GM12891 (cell line): ENCODE results near the gene MAPRE2.

Experiments
- DNase-seq: peaks from one replicate; pipeline ENCODE4 v3.0.0; 2011; ENCODE audit warnings: low spot score; ENCODE audit not compliant: insufficient read length
- FAIRE-seq: peaks from 2 replicates; lab custom pipeline; 2011; peaks lifted over from hg19 to GRCh38; lab: Jason Lieb, UNC
- PAX5 ChIP-seq: IDR thresholded peaks from 2 replicates; pipeline ENCODE4 v1.6.1; 2011; ENCODE audit warnings: low read length, moderate library complexity, mild to moderate bottlenecking; ENCODE audit not compliant: insufficient read depth, severe bottlenecking
- POLR2A ChIP-seq: IDR thresholded peaks from 2 replicates; pipeline ENCODE4 v1.6.1; 2011; ENCODE audit warnings: low read depth, low read length, control low read depth
- POLR2AphosphoS5 ChIP-seq: IDR thresholded peaks from 2 replicates; pipeline ENCODE4 v1.6.1; 2011; ENCODE audit warnings: low read depth, low read length, control low read depth
- POU2F2 ChIP-seq: IDR thresholded peaks from 2 replicates; pipeline ENCODE4 v1.6.1; 2011; ENCODE audit warnings: low read depth, mild to moderate bottlenecking, control low read depth, low read length, moderate library complexity
- SPI1 ChIP-seq: IDR thresholded peaks from 2 replicates; pipeline ENCODE4 v1.6.1; 2011; ENCODE audit warnings: low read depth, low read length, control low read depth
- TAF1 ChIP-seq: IDR thresholded peaks from 2 replicates; pipeline ENCODE4 v1.6.1; 2011; ENCODE audit warnings: low read depth, low read length, control low read depth

Gene MAPRE2

DNA sequence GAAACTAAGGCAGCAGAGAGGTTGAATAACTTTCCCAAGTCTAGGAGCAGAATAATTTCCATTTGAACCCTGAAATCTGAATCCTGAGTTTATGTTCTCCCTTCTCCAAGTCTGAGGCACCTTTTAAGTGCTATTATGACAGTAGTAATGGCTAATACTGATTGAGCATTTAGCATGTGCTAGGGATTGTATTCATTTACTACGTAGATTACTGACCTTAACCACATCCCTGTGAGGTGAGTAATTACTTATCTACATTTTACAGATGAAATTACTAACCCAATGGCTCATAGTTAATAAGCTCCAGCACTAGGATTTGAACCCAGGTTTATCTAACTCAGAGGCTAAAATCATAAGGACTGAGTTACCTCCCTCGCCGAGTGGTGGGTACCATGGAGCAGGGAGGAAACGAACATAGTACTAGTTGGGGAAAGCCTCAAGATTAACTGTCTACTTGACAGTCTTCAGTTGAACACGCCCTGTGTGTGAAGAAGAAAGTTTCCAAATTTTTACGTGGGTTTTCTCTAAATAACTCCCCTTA is 93.0 kb downstream of the MAPRE2 start:
- FAIRE-seq (no peak), DNase-seq (no peak)
- TF ChIP-seq POLR2A (no peak), POU2F2 (no peak), PAX5 (no peak), SPI1 (no peak), TAF1 (no peak), POLR2AphosphoS5 (no peak)

DNA sequence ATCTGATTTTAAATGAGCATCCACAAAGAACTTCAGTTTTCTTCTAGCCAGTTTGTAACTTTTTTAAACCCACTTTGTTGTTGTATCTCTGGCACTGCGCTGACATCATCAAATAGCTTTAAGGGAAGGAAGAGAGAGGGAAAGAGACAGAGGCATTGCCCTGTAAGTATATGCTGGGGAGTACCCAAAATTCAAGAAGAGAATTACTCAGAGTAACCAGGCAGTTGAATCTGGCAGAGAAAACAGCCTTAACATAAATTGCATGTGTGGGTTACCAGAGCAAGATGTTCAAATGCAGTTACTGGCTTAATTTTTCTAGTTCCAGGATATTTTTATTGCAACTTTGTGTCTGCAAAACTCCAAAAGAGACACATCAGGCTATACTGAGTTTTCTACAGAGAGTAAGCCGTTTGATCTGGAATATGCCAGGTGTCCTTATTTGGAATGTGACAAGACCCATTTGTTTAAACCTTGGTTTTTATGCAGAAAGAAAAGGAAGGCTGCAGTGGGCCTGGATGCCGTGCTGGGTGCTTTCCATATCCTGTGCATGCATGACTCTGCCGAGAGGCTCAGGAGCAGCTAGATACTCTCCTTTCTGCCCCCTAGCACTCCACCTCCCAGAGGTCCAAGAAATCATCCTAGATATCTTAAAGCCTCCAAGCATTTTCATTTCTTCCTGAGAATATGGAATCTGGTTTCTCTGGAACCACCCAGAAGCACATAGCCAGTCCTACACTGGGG is 93.7 kb downstream of the MAPRE2 start:
- TF ChIP-seq POU2F2: no peak
- FAIRE-seq: no peak
- DNase-seq: no peak

GRCh38 chr18:35136248-35136647 is 95.0 kb downstream of the MAPRE2 start:
- no peak for TF ChIP-seq SPI1
- TF ChIP-seq POU2F2: no peak
- no peak for TF ChIP-seq TAF1
- no peak for TF ChIP-seq POLR2AphosphoS5
- TF ChIP-seq POLR2A: no peak
- no peak for TF ChIP-seq PAX5
- no peak for FAIRE-seq
- DNase-seq: no peak

DNA sequence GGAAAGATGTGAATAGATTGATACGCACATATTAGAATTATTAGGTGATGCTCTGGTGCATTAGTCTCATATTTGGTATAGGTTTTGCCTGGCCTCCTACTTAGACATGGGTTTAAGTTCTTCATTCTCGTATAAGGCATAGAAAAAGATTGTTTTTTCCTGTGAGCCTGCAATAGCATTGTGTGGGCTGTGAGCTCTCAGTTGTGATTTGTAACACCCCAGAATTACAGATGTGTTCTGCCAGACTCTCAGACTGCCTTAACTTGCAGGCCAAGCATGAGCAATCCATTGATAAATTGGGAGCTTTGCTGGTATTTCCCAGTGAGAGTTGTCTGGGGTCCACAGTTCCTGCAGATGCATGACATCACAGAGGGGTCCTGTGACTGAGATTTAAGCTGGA is 95.7 kb downstream of the MAPRE2 start:
- DNase-seq: no peak
- TF ChIP-seq POU2F2: no peak
- no peak for TF ChIP-seq POLR2AphosphoS5
- no peak for TF ChIP-seq PAX5
- no peak for TF ChIP-seq TAF1
- no peak for TF ChIP-seq POLR2A
- TF ChIP-seq SPI1: no peak
- no peak for FAIRE-seq

DNA sequence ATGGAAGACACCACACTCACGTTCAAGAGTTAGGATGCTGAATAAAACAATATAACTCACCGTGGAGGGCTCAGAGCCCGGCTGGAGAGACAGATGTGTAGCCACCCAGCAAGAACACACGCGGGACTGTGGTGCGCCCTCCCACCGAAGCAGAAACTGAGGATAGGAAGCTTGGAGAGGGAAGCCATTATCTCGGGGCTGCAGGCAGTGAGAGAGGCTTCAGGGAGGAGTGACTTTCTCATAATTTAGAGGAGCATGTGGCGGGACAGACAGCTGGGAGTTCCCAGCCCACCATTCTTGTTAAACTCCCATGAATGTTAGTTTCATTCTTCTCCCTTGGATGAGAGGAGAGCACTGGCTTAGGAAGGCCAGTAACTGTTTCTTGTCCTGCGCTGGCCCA is 96.4 kb downstream of the MAPRE2 start:
- DNase-seq (no peak), FAIRE-seq (no peak)
- no peak for TF ChIP-seq SPI1
- TF ChIP-seq POU2F2: no peak
- TF ChIP-seq POLR2AphosphoS5: no peak

DNA sequence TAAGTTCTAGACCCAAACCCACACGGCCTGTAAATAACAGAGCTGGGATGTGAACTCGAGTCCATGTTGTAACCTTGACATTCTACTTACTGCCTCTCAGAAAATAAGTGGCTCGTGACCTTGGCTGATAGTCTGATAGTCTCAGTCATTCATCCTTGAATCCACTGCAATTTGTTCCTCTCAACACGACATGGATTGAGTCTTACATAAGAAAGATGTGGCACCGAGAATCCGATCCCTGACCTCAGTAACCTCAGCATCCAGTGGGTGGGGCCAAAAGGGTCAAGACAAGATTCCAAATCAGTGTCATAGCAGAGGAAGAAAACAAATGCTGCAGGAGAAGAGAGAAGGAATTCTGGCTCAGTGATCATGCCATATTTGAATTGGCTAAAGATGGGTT is 97.6 kb downstream of the MAPRE2 start:
- TF ChIP-seq POU2F2 (no peak), POLR2A (no peak), PAX5 (no peak), SPI1 (no peak), POLR2AphosphoS5 (no peak), TAF1 (no peak)
- no peak for DNase-seq
- FAIRE-seq: no peak

- DNase-seq: no peak
- no peak for TF ChIP-seq POLR2A
- TF ChIP-seq PAX5: no peak
- TF ChIP-seq TAF1: no peak
- TF ChIP-seq POLR2AphosphoS5: no peak
- no peak for TF ChIP-seq POU2F2
- no peak for TF ChIP-seq SPI1
- FAIRE-seq: no peak
Measured at GRCh38 chr18:35139517-35139916, 98.3 kb downstream of the MAPRE2 start.

- no peak for DNase-seq
- no peak for TF ChIP-seq PAX5
- TF ChIP-seq SPI1: peak; percentile 49; the same call in 1 of the 2 replicates
- FAIRE-seq: no peak
Measured at GRCh38 chr18:35141077-35141476, 99.9 kb downstream of the MAPRE2 start.

DNA sequence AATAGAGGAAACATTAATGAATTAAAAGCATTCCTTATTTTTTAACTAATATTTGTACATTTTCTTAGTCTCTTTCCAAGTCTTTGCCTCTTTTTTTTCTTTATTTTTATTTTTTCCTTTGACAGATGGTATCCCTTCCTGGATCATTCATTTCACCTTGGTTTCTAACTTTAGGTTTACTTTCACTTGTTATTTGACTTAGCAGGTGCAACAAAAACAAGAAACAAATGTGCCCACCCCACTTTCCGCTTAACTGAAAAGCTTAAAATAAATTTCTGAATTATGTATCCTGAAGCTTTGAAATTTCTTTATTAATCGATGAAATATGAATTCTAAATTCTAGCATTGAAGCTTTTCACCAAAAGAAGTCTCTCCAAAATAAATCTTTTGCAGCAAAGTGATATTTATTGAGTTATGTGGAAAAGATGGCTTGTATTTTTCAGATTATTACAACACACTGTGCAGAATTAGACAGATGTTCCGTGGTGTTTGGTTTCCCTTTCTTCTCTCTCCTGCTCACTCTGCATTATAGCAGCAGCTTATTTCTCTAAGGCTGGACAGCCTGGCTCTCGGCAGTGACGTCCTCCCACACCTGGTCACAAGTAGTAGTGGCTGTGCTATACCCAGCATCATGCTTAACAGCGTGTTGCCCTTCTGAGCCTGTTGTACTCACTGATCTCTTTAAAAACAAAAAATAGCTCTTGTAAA is 100.5 kb downstream of the MAPRE2 start:
- peak; percentile 82 for FAIRE-seq
- no peak for DNase-seq
- TF ChIP-seq TAF1 (no peak), SPI1 (no peak), POLR2A (no peak), POU2F2 (no peak), POLR2AphosphoS5 (no peak), PAX5 (no peak)

GRCh38 chr18:35142275-35142615 is 101.0 kb downstream of the MAPRE2 start:
- TF ChIP-seq PAX5 (no peak), POLR2A (no peak)
- DNase-seq: no peak
- no peak for FAIRE-seq
